Hepatocyte (in vitro differentiated cells): Measurements from ENCODE around the gene MRPS10. TPM values are rescaled to one million over a fixed set of nuclear protein-coding genes. Genes with fewer than 3 reads are reported as not detected.
A peak's percentile ranks its signal among the peaks of the same experiment; 100 is the strongest.

Experiments
- DNase-seq: peaks from one replicate; pipeline ENCODE4 v3.0.0-alpha.2; 2016; ENCODE audit warnings: low spot score
- H2AFZ ChIP-seq: fragments of 200-600 bp; sonication (generic); 2 replicates; pipeline ENCODE4 v1.6.0; 2016; ENCODE audit warnings: antibody characterized with exemption, mild to moderate bottlenecking
- H3K27ac ChIP-seq: fragments of 200-600 bp; sonication (generic); 2 replicates; pipeline ENCODE4 v1.5.1; 2016; ENCODE audit warnings: mild to moderate bottlenecking
- H3K27me3 ChIP-seq: fragments of 200-600 bp; sonication (generic); 2 replicates; pipeline ENCODE4 v1.6.1; 2016
- H3K36me3 ChIP-seq: fragments of 200-600 bp; sonication (generic); replicated peaks from 2 replicates; pipeline ENCODE4 v1.5.1; 2016; ENCODE audit warnings: low read depth; ENCODE audit not compliant: insufficient read depth
- H3K4me1 ChIP-seq: fragments of 200-600 bp; sonication (generic); 2 replicates; pipeline ENCODE4 v1.5.1; 2016; ENCODE audit warnings: mild to moderate bottlenecking, moderate library complexity; ENCODE audit not compliant: insufficient read depth
- H3K4me2 ChIP-seq: fragments of 200-600 bp; sonication (generic); 2 replicates; pipeline ENCODE4 v1.6.0; 2016
- H3K4me3 ChIP-seq: fragments of 200-600 bp; sonication (generic); 2 replicates; pipeline ENCODE4 v1.5.1; 2016; ENCODE audit warnings: mild to moderate bottlenecking
- H3K79me2 ChIP-seq: fragments of 200-600 bp; sonication (generic); 2 replicates; pipeline ENCODE4 v1.6.0; 2017; ENCODE audit warnings: mild to moderate bottlenecking
- H3K9me2 ChIP-seq: fragments of 200-600 bp; sonication (generic); replicated peaks from 2 replicates; pipeline ENCODE4 v1.6.0; 2017; ENCODE audit warnings: mild to moderate bottlenecking; ENCODE audit not compliant: insufficient read depth
- H3K9me3 ChIP-seq: fragments of 200-600 bp; sonication (generic); 2 replicates; pipeline ENCODE4 v1.5.1; 2016; ENCODE audit warnings: low read depth, mild to moderate bottlenecking
- H4K20me1 ChIP-seq: fragments of 200-600 bp; sonication (generic); 2 replicates; pipeline ENCODE4 v1.6.0; 2016; ENCODE audit warnings: mild to moderate bottlenecking; ENCODE audit not compliant: insufficient read depth, poor library complexity, severe bottlenecking
- CTCF ChIP-seq: fragments of 200-600 bp; sonication (generic); IDR thresholded peaks from 2 replicates; pipeline ENCODE4 v1.5.1; 2016; ENCODE audit warnings: antibody characterized with exemption, mild to moderate bottlenecking; ENCODE audit not compliant: poor library complexity
- EZH2 ChIP-seq: fragments of 200-600 bp; sonication (generic); IDR thresholded peaks from 2 replicates; pipeline ENCODE4 v1.6.1; 2016; ENCODE audit warnings: antibody characterized with exemption, mild to moderate bottlenecking, borderline replicate concordance
- EZH2phosphoT487 ChIP-seq: fragments of 200-600 bp; sonication (generic); IDR thresholded peaks from one replicate; pipeline ENCODE4 v1.6.1; 2018; ENCODE audit warnings: antibody characterized with exemption, mild to moderate bottlenecking, low read depth, moderate library complexity; ENCODE audit not compliant: unreplicated experiment, severe bottlenecking
- WGBS: methylation state at CpG from one replicate; pipeline ENCODE4 v1.1.6; 2016; ENCODE audit warnings: low lambda C conversion rate; ENCODE audit errors: missing lambda C conversion rate; 5-methylcytosine and 5-hydroxymethylcytosine counted together
- polyA plus RNA-seq: library from polyadenylated mRNA; unstranded; fragments of >200 nt; fragmentation: Nextera tagmentation; extraction: Ambion mirVana; gene quantifications from 2 replicates; pipeline ENCODE4 v1.2.1, GENCODE V29; 2016
- total RNA-seq: library from RNA; depleted of rRNA; stranded (reverse); fragments of >200 nt; gene quantifications from 2 replicates; pipeline ENCODE4 v1.2.3, GENCODE V29; 2014

MRPS10 gene
- total and polyA plus RNA-seq, 2 experiments from 2014 or later = 26.8 to 42.8 TPM

DNA sequence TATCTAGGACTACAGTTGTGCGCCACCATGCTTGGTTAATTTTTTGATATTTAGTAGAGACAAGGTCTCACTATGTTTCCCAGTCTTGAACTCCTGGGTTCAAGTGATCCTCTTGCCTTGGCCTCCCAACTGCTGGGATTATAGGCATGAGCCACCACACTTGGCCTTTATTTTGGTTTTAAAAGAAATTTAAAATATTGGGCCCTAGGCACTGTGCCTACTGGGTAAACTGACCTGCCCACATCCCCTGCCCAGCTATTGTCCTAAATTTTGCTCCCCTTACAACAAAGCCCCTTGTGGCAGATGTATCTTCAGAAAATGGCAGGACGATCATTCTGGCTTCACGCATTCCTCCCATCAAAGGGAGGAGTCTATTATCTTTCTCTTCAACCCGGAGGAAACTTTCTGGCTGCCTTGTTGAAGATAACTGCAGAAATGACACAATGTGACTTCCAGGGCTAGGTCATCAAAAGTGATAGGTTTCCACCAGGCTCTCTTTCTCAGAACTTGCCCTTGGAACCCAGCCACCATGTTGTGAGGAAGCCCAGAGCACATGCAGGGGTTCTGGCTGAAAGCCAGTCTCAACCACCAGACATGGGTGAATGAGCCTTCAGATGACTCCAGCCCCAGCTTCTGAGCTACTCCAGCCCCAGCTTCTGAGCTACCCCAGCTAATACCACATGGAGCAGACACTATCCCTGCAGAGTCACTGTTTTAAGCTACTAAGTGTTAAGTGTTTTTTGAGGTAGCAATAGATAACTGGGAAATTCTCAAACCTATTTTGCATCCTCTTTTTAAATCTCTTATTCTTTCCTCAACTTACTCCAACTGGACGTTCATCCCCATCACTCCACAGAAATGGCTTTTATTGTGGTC, 18.3 kb downstream of the MRPS10 start:
- Histone ChIP-seq H4K20me1 (no peaks in the 10 kb centered on the region), H3K27me3 (no peaks in the 10 kb centered on the region), H3K79me2 (no peaks in the 10 kb centered on the region), H3K4me1 (peaks cover 9% of the 10 kb centered on the region), H3K27ac (peak overlapping the region; percentile 76), H3K9me2 (no peaks in the 10 kb centered on the region), H3K36me3 (no peaks in the 10 kb centered on the region), H3K4me3 (no peak overlapping the region), H3K9me3 (no peaks in the 10 kb centered on the region), H3K4me2 (peak overlapping the region; percentile 4), H2AFZ (no peak overlapping the region)
- WGBS = 90% methylated on average over 5 of the region's 5 CpGs
- no peak for TF ChIP-seq EZH2phosphoT487
- no peak for TF ChIP-seq CTCF
- no peak for TF ChIP-seq EZH2
- no peak for DNase-seq

- WGBS = 64% methylated on average over 13 of the region's 13 CpGs
- no peak overlapping the region for H2AFZ ChIP-seq
- no peak overlapping the region for H3K4me2 ChIP-seq
- no peaks in the 10 kb centered on the region for H3K79me2 ChIP-seq
- H3K9me2 ChIP-seq = no peaks in the 10 kb centered on the region
- peak overlapping the region; percentile 30 for H3K27ac ChIP-seq
- no peak for TF ChIP-seq EZH2
- H3K4me1 ChIP-seq = peaks cover 9% of the 10 kb centered on the region
- H3K27me3 ChIP-seq = no peaks in the 10 kb centered on the region
- H3K36me3 ChIP-seq = no peaks in the 10 kb centered on the region
- no peak overlapping the region for H3K4me3 ChIP-seq
- H3K9me3 ChIP-seq = no peaks in the 10 kb centered on the region
- DNase-seq = peak; percentile 34
- no peaks in the 10 kb centered on the region for H4K20me1 ChIP-seq
Observed at GRCh38 chr6:42197555-42198362, 19.9 kb downstream of the MRPS10 start.

- no peak for TF ChIP-seq EZH2phosphoT487
- TF ChIP-seq EZH2 = no peak
- TF ChIP-seq CTCF = no peak
- no peak overlapping the region for H3K4me3 ChIP-seq
- H3K27ac ChIP-seq = no peak overlapping the region
- no peak overlapping the region for H3K4me2 ChIP-seq
- H3K9me3 ChIP-seq = no peaks in the 10 kb centered on the region
- WGBS = 76% methylated on average over 4 of the region's 4 CpGs
- H3K9me2 ChIP-seq = no peaks in the 10 kb centered on the region
- H3K79me2 ChIP-seq = no peaks in the 10 kb centered on the region
- H3K27me3 ChIP-seq = no peaks in the 10 kb centered on the region
- no peak overlapping the region for H2AFZ ChIP-seq
- no peak for DNase-seq
- no peaks in the 10 kb centered on the region for H4K20me1 ChIP-seq
- H3K36me3 ChIP-seq = no peaks in the 10 kb centered on the region
- H3K4me1 ChIP-seq = peaks cover 3% of the 10 kb centered on the region
Observed at GRCh38 chr6:42195415-42195814, 22.2 kb downstream of the MRPS10 start.

DNA sequence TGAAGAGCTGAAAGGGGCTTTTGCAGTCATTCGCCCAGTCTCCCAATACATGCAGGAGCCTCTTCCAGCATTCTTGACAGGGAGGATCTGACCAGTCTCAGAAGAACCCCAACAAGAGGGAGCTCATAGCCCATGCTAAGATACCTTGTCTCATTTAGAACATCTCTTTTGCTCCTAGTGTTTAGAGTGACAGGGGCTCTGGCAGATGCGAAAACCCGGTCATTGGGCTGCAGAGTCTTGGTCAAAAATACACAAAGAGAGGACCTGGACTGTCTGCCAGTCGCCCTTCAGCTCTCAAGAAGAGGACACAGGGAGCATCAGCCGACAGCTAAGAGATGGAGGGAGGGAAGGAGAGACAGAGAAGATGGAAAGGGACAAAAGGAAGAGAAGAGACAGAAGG, 23.6 kb downstream of the MRPS10 start:
- WGBS = 92% methylated on average over 5 of the region's 5 CpGs
- no peak for DNase-seq
- TF ChIP-seq EZH2phosphoT487 = no peak
- no peak for TF ChIP-seq CTCF
- TF ChIP-seq EZH2 = no peak
- Histone ChIP-seq H3K36me3 (no peaks in the 10 kb centered on the region), H3K4me1 (no peaks in the 10 kb centered on the region), H4K20me1 (no peaks in the 10 kb centered on the region), H3K9me2 (no peaks in the 10 kb centered on the region), H3K27me3 (no peaks in the 10 kb centered on the region), H3K9me3 (no peaks in the 10 kb centered on the region), H3K27ac (no peak overlapping the region), H2AFZ (no peak overlapping the region), H3K79me2 (no peaks in the 10 kb centered on the region), H3K4me2 (no peak overlapping the region), H3K4me3 (no peak overlapping the region)
